ENCODE measurements around the gene ACP5. TPM values are rescaled to one million over a fixed set of nuclear protein-coding genes. Genes with fewer than 3 reads are reported as not detected.

Gene ACP5
- total RNA-seq, 1 donor: 0.43 TPM

DNA sequence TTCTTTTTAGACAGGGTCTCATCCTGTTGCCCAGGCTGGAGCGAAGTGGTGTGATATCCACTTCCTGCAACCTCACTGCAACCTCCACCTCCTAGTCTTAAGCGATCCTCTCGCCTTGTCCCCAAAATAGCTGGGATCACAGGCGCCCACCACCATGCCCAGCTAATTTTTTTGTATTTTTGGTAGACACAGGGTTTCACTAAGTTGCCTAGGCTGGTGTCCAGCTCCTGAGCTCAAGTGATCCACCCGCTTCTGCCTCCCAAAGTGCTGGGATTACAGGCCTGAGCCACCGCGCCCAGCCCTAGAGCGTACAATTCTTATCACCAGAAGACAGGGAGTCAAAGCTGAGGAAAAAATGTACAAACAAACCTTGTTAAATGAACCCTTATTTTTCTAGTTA, 13.9 kb downstream of the ACP5 start:
- H3K4me3 ChIP-seq (ENCODE audit: low read depth, low read length): no peak overlapping the region
- DNase-seq (ENCODE audit: low read depth): no peak
- no peak for TF ChIP-seq CTCF (IDR thresholded peaks at IDR 0.05; ENCODE audit: insufficient read depth, low read depth, low read length)

GRCh38 chr19:11560404-11561051, 16.9 kb downstream of the ACP5 start:
- no peak overlapping the region for H3K4me3 ChIP-seq (ENCODE audit: low read depth, low read length)
- TF ChIP-seq CTCF (IDR thresholded peaks at IDR 0.05; ENCODE audit: insufficient read depth, low read depth, low read length): peak; percentile 71
- peak; percentile 76 for DNase-seq (ENCODE audit: low read depth)

DNA sequence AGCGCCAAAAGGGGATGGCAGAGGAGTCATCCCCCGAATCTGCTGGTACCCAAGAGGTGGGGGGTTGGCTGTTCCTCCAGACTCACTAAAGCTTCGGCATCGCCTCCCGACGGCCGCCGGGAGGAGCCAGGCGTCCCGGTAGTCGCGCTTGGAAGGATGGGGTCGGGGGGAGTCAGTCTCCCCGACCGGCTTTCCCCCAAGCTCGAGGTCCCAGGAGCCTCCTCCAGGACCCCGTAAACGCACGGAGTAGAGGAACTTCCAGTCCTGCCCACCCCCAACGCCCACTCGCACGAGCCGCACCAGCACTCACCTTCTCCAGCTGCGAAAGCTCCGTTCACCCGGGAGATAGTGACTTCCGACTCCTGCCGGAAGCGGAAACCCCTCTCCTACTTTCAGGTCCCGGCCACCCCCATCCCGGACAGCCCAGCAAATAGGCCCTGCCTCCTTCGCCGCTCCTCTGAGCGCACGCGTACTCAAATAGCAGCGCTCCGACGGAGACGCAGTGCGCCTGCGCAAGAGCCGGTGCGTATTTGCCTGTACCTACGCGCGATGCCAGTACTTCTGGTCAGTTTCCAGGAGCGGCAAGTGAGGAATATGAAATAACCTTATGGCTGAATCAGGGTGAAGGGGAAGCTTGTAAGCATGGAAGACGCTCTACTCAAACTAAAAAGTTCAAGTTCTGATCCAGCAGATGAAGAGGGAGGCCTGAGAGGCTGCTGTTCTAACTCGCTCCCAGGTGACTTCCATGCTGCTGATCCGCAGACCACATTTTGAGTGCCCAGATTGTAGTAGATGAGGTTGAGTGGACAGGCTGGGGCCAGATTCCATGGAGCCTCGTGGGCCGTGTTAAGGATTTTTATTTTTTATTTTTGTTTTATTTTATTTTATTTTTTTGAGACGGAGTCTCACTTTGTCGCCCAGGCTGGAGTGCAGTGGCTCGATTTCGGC, 18.3 kb downstream of the ACP5 start, which contains the start of gene ELOF1:
Gene ELOF1 (minus strand): TSS at position 350 of the 948 bp plus-strand sequence. CDS start 4,883 bp downstream, outside the sequence.
- peak; percentile 39 for TF ChIP-seq CTCF (IDR thresholded peaks at IDR 0.05; ENCODE audit: insufficient read depth, low read depth, low read length)
- peak; percentile 98 for DNase-seq (ENCODE audit: low read depth)
- peak within 1 kb of the TSS; percentile 85 for H3K4me3 ChIP-seq (ENCODE audit: low read depth, low read length)

DNA sequence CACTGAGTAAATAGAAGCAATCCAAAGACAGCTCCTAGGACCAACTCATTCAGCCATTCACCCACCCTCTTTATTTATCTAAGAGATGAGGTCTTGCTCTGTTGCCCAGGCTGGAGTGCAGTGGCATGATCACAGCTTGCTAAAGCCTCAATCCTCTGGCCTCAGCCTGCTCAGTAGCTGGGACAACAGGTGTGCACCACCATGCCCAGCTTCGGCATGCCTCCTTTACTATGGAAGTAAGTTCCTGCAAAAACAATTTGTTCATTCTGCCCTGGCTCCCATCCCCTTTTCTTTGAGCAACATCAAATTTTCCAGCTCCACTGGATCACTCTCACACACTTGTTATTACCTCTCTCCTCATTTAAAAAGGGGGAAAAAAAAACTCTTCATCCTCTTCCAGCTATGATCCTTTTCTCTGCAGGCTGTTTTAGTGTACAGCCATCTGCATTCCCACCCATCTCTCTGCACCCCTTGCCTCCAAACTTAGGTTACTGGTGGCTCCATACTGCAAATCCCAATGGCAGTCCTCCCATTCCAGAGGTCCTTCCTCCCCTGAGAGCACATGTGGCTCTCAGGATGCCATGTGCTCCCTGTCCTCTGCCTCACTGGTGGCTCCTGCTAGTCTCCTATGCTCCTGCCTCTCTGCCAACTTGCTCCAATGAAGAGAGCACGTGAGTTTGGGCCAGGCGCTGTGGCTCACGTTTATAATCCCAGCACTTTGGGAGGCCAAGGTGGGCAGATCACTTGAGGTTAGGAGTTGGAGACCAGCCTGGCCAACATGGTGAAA, 20.6 kb downstream of the ACP5 start:
- no peak overlapping the region for H3K4me3 ChIP-seq (ENCODE audit: low read depth, low read length)
- no peak for DNase-seq (ENCODE audit: low read depth)
- no peak for TF ChIP-seq CTCF (IDR thresholded peaks at IDR 0.05; ENCODE audit: insufficient read depth, low read depth, low read length)

DNA sequence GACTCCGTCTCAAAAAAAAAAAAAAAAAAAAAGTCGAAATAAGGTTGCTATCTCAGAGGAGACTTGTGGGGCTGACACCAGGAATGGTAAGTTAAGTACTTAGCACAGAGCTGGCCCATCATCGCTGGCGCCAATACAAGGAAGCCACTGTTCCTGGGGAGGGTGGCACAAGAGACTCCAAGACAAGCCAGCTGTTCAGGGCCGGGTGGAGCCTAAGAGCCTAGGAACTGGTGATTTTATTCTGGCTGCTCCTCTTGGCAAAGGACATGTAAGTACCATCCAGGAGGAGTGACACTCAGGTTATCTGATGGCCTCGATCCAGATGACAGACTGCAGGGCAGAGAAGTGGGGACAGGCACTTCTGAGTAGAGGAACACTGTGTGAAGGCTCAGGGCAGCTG, 22.2 kb downstream of the ACP5 start:
- no peak for TF ChIP-seq CTCF (IDR thresholded peaks at IDR 0.05; ENCODE audit: insufficient read depth, low read depth, low read length)
- H3K4me3 ChIP-seq (ENCODE audit: low read depth, low read length): no peak overlapping the region
- DNase-seq (ENCODE audit: low read depth): no peak

DNA sequence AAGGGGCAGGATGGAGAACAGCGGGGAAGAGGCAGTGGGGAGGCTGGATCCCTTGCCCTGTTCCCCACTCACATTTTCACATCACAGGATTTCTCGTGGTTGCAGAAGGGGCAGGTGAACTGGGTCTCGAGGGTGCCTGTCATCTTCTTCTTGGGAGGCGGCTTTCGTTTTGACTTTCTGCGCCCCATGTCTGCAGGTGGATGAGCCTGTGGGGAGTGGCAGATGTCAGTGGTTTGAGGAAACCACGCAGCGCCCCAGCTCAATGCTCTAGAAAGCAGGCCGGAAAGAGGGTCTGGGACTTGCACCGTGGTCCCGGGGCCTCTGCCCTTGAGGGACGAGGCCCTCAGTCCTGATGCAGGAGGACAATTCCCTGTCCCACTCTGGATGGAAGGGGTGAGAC, 23.3 kb downstream of the ACP5 start:
- TF ChIP-seq CTCF (IDR thresholded peaks at IDR 0.05; ENCODE audit: insufficient read depth, low read depth, low read length): no peak
- H3K4me3 ChIP-seq (ENCODE audit: low read depth, low read length): no peak overlapping the region
- no peak for DNase-seq (ENCODE audit: low read depth)
